ENCODE results near the gene RUNX2. TPM values are rescaled to one million over a fixed set of nuclear protein-coding genes. Genes with fewer than 3 reads are reported as not detected.

Gene RUNX2
- total and polyA plus RNA-seq, 4 donors, result 0.09 to 1.5 (median 0.75) TPM

DNA sequence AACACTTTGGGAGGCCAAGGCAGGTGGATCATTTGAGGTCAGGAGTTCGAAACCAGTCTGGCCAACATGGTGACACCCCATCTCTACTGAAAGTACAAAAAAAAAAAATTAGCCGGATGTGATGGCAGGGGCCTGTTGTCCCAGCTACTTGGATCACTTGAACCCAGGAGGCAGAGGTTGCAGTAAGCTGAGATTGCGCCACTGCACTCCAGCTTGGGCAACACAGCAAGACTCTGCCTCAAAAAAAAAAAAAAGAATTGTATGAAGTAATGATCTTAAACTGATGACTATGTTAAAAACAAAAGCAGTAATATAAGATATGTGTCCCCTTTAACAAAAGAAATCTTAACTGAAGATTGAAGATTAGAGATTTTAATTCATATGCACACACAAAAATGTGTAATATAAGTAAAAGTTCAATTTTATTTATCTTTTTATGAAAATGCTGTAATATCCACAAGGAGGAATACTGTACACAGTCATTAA is 29.0 kb upstream of the RUNX2 start:
- no peak for DNase-seq (ENCODE audit: low spot score)

GRCh38 chr6:45300736-45301135 is 27.4 kb upstream of the RUNX2 start:
- Histone ChIP-seq H3K27me3 (ENCODE audit: control insufficient read depth in 4 of 4, insufficient read depth in 4 of 4, low read length in 3 of 4) (no peaks in the 10 kb centered on the region), H3K4me1 (ENCODE audit: control insufficient read depth in 4 of 4, insufficient read depth in 4 of 4, low read length in 3 of 4) (peaks cover 0 to 9% (median 0%) of the 10 kb centered on the region in 4 donors), H3K27ac (ENCODE audit: low read depth in 1 of 2, low read length in 2 of 2) (no peak overlapping the region), H3K9ac (ENCODE audit: low read depth in 1 of 2, low read length in 2 of 2) (no peak overlapping the region), H3K36me3 (ENCODE audit: control insufficient read depth in 4 of 4, insufficient read depth in 3 of 4, low read depth in 1 of 4, low read length in 3 of 4) (no peaks in the 10 kb centered on the region), H3K4me3 (ENCODE audit: low read depth in 1 of 3, low read length in 3 of 3) (no peak overlapping the region), H3K9me3 (ENCODE audit: control insufficient read depth in 4 of 4, low read length in 3 of 4) (no peaks in the 10 kb centered on the region)
- no peak for DNase-seq (ENCODE audit: low spot score)
- whole genome bisulfite sequencing, result 94% methylated on average over 1 of the region's 1 CpG
- TF ChIP-seq ATF3 (IDR thresholded peaks at IDR 0.05) (no peak), FOXA1 (IDR thresholded peaks at IDR 0.05) (no peak), YY1 (IDR thresholded peaks at IDR 0.05) (no peak), RXRA (IDR thresholded peaks at IDR 0.05) (no peak), FOXA2 (IDR thresholded peaks at IDR 0.05) (no peak), NR2F2 (IDR thresholded peaks at IDR 0.05) (no peak), HNF4G (IDR thresholded peaks at IDR 0.05) (no peak), SP1 (IDR thresholded peaks at IDR 0.05) (no peak), JUND (IDR thresholded peaks at IDR 0.05) (no peak)
- TF ChIP-seq, protein P1, sequence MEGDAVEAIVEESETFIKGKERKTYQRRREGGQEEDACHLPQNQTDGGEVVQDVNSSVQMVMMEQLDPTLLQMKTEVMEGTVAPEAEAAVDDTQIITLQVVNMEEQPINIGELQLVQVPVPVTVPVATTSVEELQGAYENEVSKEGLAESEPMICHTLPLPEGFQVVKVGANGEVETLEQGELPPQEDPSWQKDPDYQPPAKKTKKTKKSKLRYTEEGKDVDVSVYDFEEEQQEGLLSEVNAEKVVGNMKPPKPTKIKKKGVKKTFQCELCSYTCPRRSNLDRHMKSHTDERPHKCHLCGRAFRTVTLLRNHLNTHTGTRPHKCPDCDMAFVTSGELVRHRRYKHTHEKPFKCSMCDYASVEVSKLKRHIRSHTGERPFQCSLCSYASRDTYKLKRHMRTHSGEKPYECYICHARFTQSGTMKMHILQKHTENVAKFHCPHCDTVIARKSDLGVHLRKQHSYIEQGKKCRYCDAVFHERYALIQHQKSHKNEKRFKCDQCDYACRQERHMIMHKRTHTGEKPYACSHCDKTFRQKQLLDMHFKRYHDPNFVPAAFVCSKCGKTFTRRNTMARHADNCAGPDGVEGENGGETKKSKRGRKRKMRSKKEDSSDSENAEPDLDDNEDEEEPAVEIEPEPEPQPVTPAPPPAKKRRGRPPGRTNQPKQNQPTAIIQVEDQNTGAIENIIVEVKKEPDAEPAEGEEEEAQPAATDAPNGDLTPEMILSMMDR (IDR thresholded peaks at IDR 0.05; ENCODE audit: low read depth, low read length, missing input control), result no peak
- TF ChIP-seq, protein P2, sequence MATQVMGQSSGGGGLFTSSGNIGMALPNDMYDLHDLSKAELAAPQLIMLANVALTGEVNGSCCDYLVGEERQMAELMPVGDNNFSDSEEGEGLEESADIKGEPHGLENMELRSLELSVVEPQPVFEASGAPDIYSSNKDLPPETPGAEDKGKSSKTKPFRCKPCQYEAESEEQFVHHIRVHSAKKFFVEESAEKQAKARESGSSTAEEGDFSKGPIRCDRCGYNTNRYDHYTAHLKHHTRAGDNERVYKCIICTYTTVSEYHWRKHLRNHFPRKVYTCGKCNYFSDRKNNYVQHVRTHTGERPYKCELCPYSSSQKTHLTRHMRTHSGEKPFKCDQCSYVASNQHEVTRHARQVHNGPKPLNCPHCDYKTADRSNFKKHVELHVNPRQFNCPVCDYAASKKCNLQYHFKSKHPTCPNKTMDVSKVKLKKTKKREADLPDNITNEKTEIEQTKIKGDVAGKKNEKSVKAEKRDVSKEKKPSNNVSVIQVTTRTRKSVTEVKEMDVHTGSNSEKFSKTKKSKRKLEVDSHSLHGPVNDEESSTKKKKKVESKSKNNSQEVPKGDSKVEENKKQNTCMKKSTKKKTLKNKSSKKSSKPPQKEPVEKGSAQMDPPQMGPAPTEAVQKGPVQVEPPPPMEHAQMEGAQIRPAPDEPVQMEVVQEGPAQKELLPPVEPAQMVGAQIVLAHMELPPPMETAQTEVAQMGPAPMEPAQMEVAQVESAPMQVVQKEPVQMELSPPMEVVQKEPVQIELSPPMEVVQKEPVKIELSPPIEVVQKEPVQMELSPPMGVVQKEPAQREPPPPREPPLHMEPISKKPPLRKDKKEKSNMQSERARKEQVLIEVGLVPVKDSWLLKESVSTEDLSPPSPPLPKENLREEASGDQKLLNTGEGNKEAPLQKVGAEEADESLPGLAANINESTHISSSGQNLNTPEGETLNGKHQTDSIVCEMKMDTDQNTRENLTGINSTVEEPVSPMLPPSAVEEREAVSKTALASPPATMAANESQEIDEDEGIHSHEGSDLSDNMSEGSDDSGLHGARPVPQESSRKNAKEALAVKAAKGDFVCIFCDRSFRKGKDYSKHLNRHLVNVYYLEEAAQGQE (IDR thresholded peaks at IDR 0.05), result no peak

More for the DNA sequence above, 29.0 kb upstream of the RUNX2 start:
- Histone ChIP-seq H3K36me3 (ENCODE audit: control insufficient read depth in 4 of 4, insufficient read depth in 3 of 4, low read depth in 1 of 4, low read length in 3 of 4) (no peaks in the 10 kb centered on the region), H3K9ac (ENCODE audit: low read depth in 1 of 2, low read length in 2 of 2) (no peak overlapping the region), H3K9me3 (ENCODE audit: control insufficient read depth in 4 of 4, low read length in 3 of 4) (no peaks in the 10 kb centered on the region), H3K4me3 (ENCODE audit: low read depth in 1 of 3, low read length in 3 of 3) (no peak overlapping the region), H3K27ac (ENCODE audit: low read depth in 1 of 2, low read length in 2 of 2) (no peak overlapping the region), H3K4me1 (ENCODE audit: control insufficient read depth in 4 of 4, insufficient read depth in 4 of 4, low read length in 3 of 4) (peaks cover 0 to 9% (median 0%) of the 10 kb centered on the region in 4 donors), H3K27me3 (ENCODE audit: control insufficient read depth in 4 of 4, insufficient read depth in 4 of 4, low read length in 3 of 4) (no peaks in the 10 kb centered on the region)
- WGBS, result 98% methylated on average over 3 of the region's 3 CpGs
- TF ChIP-seq FOXA2 (IDR thresholded peaks at IDR 0.05) (no peak), SP1 (IDR thresholded peaks at IDR 0.05) (no peak), EGR1 (IDR thresholded peaks at IDR 0.05; ENCODE audit: low read depth in 2 of 2) (no peak), FOXA1 (IDR thresholded peaks at IDR 0.05) (no peak), ATF3 (IDR thresholded peaks at IDR 0.05) (no peak), NR2F2 (IDR thresholded peaks at IDR 0.05) (no peak), TAF1 (conservative IDR thresholded peaks at IDR 0.05) (no peak)
- TF ChIP-seq, protein P1 (IDR thresholded peaks at IDR 0.05; ENCODE audit: low read depth, low read length, missing input control), result no peak
- TF ChIP-seq, protein P2 (IDR thresholded peaks at IDR 0.05), result no peak

Data from liver (tissue), 9 donors.